ENCODE measurements around the gene MYEOV.

Gene MYEOV

DNA sequence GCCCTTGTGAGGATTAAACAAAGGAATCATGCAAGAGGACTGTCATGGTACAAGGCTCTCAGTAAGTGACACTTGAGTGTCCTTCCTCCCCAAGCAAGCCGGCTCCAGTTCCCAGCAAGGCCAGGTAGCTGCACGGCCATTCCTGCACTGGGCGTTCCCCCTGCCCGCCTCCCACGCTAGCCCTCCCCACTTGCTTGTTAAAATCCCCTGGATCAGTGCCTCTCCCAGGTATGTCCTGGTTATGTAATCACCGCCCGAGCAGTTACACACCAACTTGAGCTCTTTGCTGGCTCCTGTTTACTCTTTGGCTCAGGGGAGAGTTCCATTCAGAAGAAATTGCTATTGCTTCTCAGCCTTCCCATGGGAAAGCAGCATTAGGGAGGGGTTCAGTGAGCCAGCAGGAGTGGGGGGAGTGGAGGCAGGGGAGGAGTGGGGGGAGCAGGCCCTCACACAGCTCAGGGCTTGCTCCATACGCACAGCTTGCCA is 19.4 kb upstream of the MYEOV start:
- Histone ChIP-seq H3K9ac (ENCODE audit: low read length) (no peak overlapping the region), H3K27me3 (replicated peaks; ENCODE audit: insufficient read depth, low read length) (peaks cover 25% of the 10 kb centered on the region)
- no peak for DNase-seq

DNA sequence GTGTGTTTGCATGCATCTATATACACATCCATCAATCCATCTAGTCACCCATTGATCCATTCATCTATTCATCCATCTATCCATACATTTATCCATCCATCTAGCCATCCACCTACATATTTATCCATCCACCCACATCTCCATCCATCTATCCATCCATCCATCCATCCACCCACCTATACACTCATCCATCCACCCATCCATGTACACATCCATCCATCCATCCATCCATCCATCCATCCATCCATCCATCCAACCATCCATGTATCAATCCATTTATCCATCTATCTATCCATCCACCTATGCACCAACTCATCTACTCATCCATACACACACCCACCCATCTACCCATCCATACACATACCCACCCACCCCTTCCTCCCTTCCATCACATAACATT is 18.8 kb upstream of the MYEOV start:
- Histone ChIP-seq H3K27ac (ENCODE audit: low read length) (no peak overlapping the region), H3K36me3 (replicated peaks; ENCODE audit: insufficient read depth, low read length) (no peaks in the 10 kb centered on the region), H4K20me1 (ENCODE audit: insufficient read depth, low read length) (no peaks in the 10 kb centered on the region), H3K27me3 (replicated peaks; ENCODE audit: insufficient read depth, low read length) (peaks cover 25% of the 10 kb centered on the region), H2AFZ (ENCODE audit: low read length) (no peak overlapping the region), H3K4me3 (ENCODE audit: low read length) (no peak overlapping the region), H3K4me1 (ENCODE audit: low read length) (0 out of 2 replicates have a peak, but pooled peaks cover 4% of the 10 kb centered on the region), H3K9me3 (replicated peaks; ENCODE audit: insufficient read depth, low read length) (no peaks in the 10 kb centered on the region), H3K9ac (ENCODE audit: low read length) (no peak overlapping the region), H3K79me2 (ENCODE audit: low read length) (no peaks in the 10 kb centered on the region), H3F3A (ENCODE audit: insufficient read depth, low read length) (no peaks in the 10 kb centered on the region), H3K9me2 (replicated peaks; ENCODE audit: insufficient read depth, low read length) (no peaks in the 10 kb centered on the region), H3K4me2 (ENCODE audit: low read depth, low read length) (no peak overlapping the region)
- DNase-seq, result no peak
- TF ChIP-seq, protein P1, sequence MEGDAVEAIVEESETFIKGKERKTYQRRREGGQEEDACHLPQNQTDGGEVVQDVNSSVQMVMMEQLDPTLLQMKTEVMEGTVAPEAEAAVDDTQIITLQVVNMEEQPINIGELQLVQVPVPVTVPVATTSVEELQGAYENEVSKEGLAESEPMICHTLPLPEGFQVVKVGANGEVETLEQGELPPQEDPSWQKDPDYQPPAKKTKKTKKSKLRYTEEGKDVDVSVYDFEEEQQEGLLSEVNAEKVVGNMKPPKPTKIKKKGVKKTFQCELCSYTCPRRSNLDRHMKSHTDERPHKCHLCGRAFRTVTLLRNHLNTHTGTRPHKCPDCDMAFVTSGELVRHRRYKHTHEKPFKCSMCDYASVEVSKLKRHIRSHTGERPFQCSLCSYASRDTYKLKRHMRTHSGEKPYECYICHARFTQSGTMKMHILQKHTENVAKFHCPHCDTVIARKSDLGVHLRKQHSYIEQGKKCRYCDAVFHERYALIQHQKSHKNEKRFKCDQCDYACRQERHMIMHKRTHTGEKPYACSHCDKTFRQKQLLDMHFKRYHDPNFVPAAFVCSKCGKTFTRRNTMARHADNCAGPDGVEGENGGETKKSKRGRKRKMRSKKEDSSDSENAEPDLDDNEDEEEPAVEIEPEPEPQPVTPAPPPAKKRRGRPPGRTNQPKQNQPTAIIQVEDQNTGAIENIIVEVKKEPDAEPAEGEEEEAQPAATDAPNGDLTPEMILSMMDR (IDR thresholded peaks at IDR 0.05; ENCODE audit: low read length), result no peak
- TF ChIP-seq EZH2 (optimal IDR thresholded peaks at IDR 0.05; ENCODE audit: low read depth, low read length) (no peak), EZH2phosphoT487 (IDR thresholded peaks at IDR 0.05; ENCODE audit: low read length) (no peak)

More for the DNA sequence above, 19.4 kb upstream of the MYEOV start:
- no peaks in the 10 kb centered on the region for H4K20me1 ChIP-seq (ENCODE audit: insufficient read depth, low read length)
- no peak overlapping the region for H2AFZ ChIP-seq (ENCODE audit: low read length)
- H3K79me2 ChIP-seq (ENCODE audit: low read length), result no peaks in the 10 kb centered on the region
- H3K4me1 ChIP-seq (ENCODE audit: low read length), result 0 out of 2 replicates have a peak, but pooled peaks cover 4% of the 10 kb centered on the region
- H3K4me2 ChIP-seq (ENCODE audit: low read depth, low read length), result no peak overlapping the region
- no peaks in the 10 kb centered on the region for H3K9me3 ChIP-seq (replicated peaks; ENCODE audit: insufficient read depth, low read length)
- H3F3A ChIP-seq (ENCODE audit: insufficient read depth, low read length), result no peaks in the 10 kb centered on the region
- H3K9me2 ChIP-seq (replicated peaks; ENCODE audit: insufficient read depth, low read length), result no peaks in the 10 kb centered on the region
- H3K27ac ChIP-seq (ENCODE audit: low read length), result no peak overlapping the region
- no peak overlapping the region for H3K4me3 ChIP-seq (ENCODE audit: low read length)
- H3K36me3 ChIP-seq (replicated peaks; ENCODE audit: insufficient read depth, low read length), result no peaks in the 10 kb centered on the region
- TF ChIP-seq EZH2 (optimal IDR thresholded peaks at IDR 0.05; ENCODE audit: low read depth, low read length) (no peak), EZH2phosphoT487 (IDR thresholded peaks at IDR 0.05; ENCODE audit: low read length) (no peak)
- TF ChIP-seq, protein P1 (IDR thresholded peaks at IDR 0.05; ENCODE audit: low read length), result no peak

DNA sequence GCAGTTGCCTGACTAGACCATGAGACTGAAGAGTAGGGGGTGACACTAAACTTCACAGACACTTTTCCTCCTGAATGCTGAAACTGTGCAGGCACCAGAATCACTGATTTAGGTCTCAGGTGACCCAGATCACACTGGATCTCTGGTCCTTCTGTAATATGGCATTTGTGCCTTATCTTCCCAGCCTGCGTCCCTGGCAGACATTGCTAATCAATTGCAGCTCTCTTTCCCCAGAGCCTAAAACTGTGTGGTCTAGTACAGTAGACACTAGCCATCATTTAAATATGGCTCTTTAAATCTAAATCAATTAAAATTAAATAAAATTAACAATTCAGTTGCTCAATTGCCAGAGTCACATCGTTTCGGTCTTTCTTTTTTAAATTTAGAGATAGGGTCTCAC is 17.8 kb upstream of the MYEOV start:
- no peak overlapping the region for H3K9ac ChIP-seq (ENCODE audit: low read length)
- no peaks in the 10 kb centered on the region for H3K36me3 ChIP-seq (replicated peaks; ENCODE audit: insufficient read depth, low read length)
- no peaks in the 10 kb centered on the region for H3K79me2 ChIP-seq (ENCODE audit: low read length)
- H3K27me3 ChIP-seq (replicated peaks; ENCODE audit: insufficient read depth, low read length), result peaks cover 25% of the 10 kb centered on the region
- H3F3A ChIP-seq (ENCODE audit: insufficient read depth, low read length), result no peaks in the 10 kb centered on the region
- DNase-seq, result no peak
- H3K27ac ChIP-seq (ENCODE audit: low read length), result no peak overlapping the region
- no peaks in the 10 kb centered on the region for H3K9me3 ChIP-seq (replicated peaks; ENCODE audit: insufficient read depth, low read length)
- no peaks in the 10 kb centered on the region for H3K9me2 ChIP-seq (replicated peaks; ENCODE audit: insufficient read depth, low read length)
- no peak overlapping the region for H2AFZ ChIP-seq (ENCODE audit: low read length)
- H3K4me2 ChIP-seq (ENCODE audit: low read depth, low read length), result no peak overlapping the region
- no peaks in the 10 kb centered on the region for H4K20me1 ChIP-seq (ENCODE audit: insufficient read depth, low read length)
- H3K4me1 ChIP-seq (ENCODE audit: low read length), result 0 out of 2 replicates have a peak, but pooled peaks cover 4% of the 10 kb centered on the region
- no peak overlapping the region for H3K4me3 ChIP-seq (ENCODE audit: low read length)
- TF ChIP-seq, protein P1 (IDR thresholded peaks at IDR 0.05; ENCODE audit: low read length), result no peak
- no peak for TF ChIP-seq EZH2 (optimal IDR thresholded peaks at IDR 0.05; ENCODE audit: low read depth, low read length)
- TF ChIP-seq EZH2phosphoT487 (IDR thresholded peaks at IDR 0.05; ENCODE audit: low read length), result no peak
